GM12801 (cell line): Measurements from ENCODE around the gene DUSP8.

ENCODE experiments used
- CTCF ChIP-seq: IDR thresholded peaks from one replicate; pipeline ENCODE4 v1.5.1; 2011; ENCODE audit warnings: control low read depth; ENCODE audit not compliant: insufficient read length; ENCODE audit errors: extremely low read depth

DUSP8 gene

GRCh38 chr11:1536065-1536843 lies 35.8 kb downstream of the DUSP8 start:
- no peak for TF ChIP-seq CTCF

GRCh38 chr11:1534682-1535081 lies 37.4 kb downstream of the DUSP8 start:
- TF ChIP-seq CTCF: no peak

DNA sequence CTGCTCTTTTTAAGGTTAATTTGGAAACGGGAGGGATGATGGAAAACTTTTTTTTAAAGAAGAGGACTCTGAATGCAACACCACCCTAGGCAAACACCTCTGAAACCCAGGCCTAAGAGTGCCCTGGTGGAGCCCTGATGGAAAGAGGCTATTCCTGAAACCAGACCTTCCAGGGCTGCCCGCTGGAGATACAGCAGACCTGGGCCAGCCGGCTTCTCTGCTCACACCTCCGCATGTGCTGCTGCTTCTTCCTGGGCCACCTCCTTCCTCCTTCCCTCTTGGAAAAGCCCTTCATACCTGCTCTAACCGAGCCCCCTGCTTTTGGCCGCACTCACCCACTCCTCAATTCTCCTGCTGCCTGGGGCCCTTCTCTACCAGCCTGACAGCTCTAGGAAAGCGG lies 37.9 kb downstream of the DUSP8 start:
- TF ChIP-seq CTCF: no peak

- no peak for TF ChIP-seq CTCF
Observed at GRCh38 chr11:1533342-1533725, 38.7 kb downstream of the DUSP8 start.

- TF ChIP-seq CTCF: no peak
Observed at GRCh38 chr11:1532606-1533341, 39.3 kb downstream of the DUSP8 start.

GRCh38 chr11:1532014-1532586 lies 40.0 kb downstream of the DUSP8 start:
- no peak for TF ChIP-seq CTCF

DNA sequence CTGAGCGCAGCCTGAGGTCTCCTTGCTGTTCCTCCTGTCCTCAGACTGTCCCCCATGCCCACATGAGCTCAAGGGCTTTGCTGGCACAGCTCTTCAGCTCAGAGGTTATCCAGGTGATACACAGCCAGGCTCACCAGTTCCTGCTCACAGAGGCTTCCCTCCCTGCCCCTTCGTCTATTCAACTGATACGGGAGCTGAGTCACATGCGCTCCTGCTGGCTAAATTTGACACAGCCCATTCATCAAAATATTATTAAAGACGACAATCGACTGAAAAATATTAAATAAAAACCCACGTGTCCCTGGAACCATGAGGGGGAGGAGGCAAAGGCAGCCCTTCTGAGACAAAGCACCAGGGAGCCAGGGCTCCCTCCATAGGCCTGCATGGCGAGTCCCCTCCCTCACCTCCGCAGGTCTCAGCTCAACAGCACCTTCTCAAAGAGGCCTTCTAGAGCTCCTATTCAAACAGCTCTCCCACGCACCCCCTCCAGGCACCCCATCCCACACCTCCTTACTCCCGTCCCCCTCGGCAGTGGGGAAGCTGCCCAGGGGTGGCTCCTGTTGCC lies 40.5 kb downstream of the DUSP8 start:
- TF ChIP-seq CTCF: no peak
